Measurements from ENCODE around the gene C5.

The C5 gene

DNA sequence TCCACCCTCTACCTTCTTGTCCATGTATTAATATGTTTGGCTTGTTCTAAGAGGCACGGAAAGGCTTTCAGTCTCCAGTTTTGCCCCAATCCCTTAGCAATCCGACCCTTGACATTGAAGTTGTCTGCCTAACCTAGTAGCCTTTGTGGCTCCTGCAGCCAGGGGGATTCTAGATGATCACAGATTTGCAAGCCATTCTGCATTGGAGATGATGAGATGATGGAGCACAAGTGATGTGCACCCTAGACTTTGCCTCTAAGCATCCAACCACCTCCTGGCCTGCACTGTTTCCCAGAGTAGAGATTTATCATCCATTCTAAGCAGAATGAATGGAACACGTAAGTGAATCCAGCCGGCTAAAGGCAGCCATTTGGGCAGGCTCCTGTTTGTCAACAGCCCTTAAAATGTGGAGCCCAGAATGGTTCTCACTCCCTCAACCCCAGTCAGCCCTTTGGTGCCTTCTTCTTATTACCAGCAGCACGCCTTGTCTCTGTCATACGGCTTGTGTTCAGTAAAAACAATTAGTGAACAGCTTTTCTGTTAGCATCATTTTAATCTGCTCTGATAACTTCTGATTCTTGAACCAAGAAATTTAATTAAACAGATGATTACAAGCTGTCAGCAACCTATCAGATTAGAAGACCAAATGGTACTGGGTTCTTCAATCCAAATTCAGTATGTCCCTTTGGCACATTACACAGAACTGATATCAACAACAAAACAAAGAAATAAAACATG, 117.8 kb downstream of the C5 start:
- TF ChIP-seq, protein P1, sequence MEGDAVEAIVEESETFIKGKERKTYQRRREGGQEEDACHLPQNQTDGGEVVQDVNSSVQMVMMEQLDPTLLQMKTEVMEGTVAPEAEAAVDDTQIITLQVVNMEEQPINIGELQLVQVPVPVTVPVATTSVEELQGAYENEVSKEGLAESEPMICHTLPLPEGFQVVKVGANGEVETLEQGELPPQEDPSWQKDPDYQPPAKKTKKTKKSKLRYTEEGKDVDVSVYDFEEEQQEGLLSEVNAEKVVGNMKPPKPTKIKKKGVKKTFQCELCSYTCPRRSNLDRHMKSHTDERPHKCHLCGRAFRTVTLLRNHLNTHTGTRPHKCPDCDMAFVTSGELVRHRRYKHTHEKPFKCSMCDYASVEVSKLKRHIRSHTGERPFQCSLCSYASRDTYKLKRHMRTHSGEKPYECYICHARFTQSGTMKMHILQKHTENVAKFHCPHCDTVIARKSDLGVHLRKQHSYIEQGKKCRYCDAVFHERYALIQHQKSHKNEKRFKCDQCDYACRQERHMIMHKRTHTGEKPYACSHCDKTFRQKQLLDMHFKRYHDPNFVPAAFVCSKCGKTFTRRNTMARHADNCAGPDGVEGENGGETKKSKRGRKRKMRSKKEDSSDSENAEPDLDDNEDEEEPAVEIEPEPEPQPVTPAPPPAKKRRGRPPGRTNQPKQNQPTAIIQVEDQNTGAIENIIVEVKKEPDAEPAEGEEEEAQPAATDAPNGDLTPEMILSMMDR (IDR thresholded peaks at IDR 0.05; ENCODE audit: low read depth, low read length, missing control alignments) = no peak
- in situ Hi-C loops (cut with HindIII; ENCODE audit: low sequenced_read_pairs) = no loop called here
- H3K4me3 ChIP-seq (ENCODE audit: low read depth, low read length) = no peak overlapping the region
- no peak for DNase-seq (ENCODE audit: low read depth)

DNA sequence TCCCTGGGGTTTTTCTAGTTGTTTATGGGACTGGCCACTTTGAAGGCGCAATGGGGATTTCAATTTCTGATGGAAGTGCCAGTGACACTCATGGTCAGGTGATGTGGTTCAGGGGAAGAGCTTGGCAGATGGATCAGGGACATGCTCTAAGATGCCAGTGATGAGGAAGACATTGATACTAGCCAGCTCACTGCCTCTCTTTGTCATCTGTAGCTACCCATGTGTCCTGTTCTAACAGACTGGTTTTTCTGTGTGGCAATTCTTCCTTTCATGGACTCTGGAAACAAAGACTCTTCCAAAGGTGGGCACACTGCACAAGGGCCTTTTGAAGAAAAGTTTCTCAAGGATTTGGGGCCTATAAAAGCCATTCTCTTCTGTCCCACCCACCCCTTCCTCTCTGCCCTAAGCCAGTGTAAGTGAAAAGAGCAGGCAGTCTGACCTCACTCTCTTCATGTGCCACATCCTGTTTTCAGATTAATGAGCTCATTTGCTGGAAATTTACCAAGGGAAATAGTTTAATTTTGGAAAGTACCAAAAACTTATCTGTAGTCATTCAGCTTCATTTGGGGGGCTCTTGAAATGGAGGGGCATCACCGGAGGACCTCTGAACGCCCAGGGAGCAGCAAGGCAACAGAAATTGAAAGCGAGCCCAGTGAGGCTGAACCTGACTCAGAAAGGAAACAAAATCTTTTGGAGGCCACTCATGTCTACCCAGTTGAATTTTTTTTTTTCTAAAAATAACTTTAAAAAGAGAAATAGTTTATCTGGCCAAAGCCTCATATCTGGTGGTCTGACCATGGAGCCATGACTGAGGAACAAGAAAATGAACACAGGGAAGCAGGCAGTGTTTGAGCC, 118.6 kb downstream of the C5 start:
- in situ Hi-C loops (cut with HindIII; ENCODE audit: low sequenced_read_pairs) = no loop called here
- TF ChIP-seq, protein P1 (IDR thresholded peaks at IDR 0.05; ENCODE audit: low read depth, low read length, missing control alignments) = no peak
- no peak overlapping the region for H3K4me3 ChIP-seq (ENCODE audit: low read depth, low read length)
- DNase-seq (ENCODE audit: low read depth) = no peak

DNA sequence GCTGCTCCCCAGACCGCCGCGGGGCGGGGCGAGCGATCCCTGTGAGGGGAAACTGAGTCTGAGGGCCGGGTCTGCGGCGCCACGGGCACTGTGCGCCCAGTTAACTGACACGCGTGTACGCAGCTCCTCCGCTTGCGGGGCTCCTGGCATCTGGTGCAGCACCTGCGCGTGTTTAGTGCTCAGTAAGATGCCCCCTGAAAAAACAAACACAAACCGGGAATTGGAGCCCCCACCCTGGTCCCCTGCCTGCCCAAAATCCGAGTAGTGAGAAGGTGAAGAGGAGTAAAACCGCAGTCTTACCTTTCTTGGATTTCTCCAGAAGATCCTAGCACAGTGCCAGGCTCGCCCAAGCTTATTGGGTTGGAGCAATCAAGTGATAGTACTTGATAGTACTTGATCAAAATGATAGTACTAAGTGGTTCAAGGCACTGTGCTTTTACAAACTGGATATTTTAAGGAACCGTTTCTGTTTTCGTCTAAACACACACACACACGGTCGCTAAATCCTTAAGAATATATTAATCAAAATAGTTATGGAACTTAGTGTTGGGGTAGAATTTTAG, 120.8 kb downstream of the C5 start:
- H3K4me3 ChIP-seq (ENCODE audit: low read depth, low read length) = peak overlapping the region; percentile 43
- TF ChIP-seq, protein P1 (IDR thresholded peaks at IDR 0.05; ENCODE audit: low read depth, low read length, missing control alignments) = no peak
- DNase-seq (ENCODE audit: low read depth) = no peak
- in situ Hi-C loops (cut with HindIII; ENCODE audit: low sequenced_read_pairs) = no loop called here

DNA sequence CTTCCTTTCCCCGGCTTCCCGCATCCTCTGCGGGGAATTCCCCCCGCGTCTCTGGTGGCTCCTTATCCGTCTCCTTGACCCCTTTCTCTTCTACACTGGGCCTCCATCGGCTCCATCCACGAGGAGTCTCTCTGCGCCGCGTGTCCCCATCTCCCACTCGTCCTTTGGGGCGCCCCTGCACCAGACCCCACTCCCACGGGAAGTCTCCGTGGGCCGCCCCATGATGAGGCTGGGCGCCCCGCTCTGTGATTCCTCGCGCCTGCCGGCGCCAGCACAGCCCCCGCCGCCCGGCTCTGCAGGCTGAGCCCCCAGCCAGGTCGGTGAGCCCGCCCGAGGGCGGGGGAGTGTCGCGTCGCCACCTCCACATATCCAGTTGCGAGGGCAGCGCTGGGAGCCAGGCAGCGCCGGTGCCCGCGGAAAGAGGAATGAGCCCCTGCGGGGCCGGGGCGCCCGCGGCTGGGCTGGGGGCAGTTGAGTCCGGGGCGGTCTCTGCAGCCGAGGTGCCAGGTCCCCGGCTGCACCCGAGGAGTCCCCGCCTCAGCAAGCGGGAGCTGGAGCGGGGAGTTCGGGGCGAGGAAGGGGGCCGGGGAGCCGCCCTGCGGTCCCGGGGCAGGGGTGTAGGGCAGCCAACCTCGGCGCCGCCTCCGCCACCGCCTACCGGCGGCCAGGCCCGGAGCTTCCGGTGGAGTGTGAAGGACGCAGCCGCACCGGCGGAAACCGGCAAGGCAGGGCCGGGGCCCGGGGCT, 121.4 kb downstream of the C5 start:
- TF ChIP-seq, protein P1 (IDR thresholded peaks at IDR 0.05; ENCODE audit: low read depth, low read length, missing control alignments) = no peak
- H3K4me3 ChIP-seq (ENCODE audit: low read depth, low read length) = peak overlapping the region; percentile 43
- in situ Hi-C loops (cut with HindIII; ENCODE audit: low sequenced_read_pairs) = no loop called here
- DNase-seq (ENCODE audit: low read depth) = no peak

DNA sequence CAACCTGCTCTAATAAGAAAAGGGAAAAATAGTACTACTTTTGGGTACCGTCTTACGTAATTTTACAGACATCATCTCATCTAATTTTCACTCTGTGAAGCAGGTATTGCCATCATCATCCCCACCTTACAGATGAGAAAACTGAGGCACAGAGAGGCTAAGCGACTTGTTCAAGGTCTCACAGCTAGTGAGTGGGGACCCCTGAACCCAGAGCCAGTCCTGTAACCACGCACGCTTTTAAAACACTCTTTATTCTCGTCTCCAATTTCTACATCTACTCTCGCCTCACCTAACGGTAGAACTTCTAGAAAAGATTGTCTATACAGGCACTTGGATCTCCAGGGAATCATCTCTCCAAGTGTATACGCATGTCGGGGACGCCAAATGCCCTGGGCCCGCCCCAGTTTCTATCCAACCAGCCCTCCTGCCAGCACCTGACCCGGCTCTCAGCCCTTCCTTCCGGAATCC, 122.0 kb downstream of the C5 start:
- peak overlapping the region; percentile 43 for H3K4me3 ChIP-seq (ENCODE audit: low read depth, low read length)
- TF ChIP-seq, protein P1 (IDR thresholded peaks at IDR 0.05; ENCODE audit: low read depth, low read length, missing control alignments) = no peak
- no peak for DNase-seq (ENCODE audit: low read depth)
- in situ Hi-C loops (cut with HindIII; ENCODE audit: low sequenced_read_pairs) = no loop called here
